DMS153 treated with DMSO at 0.1 percent for 48 hours (cell line): ENCODE measurements around the gene STK24.

Experiments used
- DNase-seq: peaks from one replicate; lab custom pipeline; 2025; ENCODE audit not compliant: unreplicated experiment; lab: John Stamatoyannopoulos, UW

The STK24 gene

DNA sequence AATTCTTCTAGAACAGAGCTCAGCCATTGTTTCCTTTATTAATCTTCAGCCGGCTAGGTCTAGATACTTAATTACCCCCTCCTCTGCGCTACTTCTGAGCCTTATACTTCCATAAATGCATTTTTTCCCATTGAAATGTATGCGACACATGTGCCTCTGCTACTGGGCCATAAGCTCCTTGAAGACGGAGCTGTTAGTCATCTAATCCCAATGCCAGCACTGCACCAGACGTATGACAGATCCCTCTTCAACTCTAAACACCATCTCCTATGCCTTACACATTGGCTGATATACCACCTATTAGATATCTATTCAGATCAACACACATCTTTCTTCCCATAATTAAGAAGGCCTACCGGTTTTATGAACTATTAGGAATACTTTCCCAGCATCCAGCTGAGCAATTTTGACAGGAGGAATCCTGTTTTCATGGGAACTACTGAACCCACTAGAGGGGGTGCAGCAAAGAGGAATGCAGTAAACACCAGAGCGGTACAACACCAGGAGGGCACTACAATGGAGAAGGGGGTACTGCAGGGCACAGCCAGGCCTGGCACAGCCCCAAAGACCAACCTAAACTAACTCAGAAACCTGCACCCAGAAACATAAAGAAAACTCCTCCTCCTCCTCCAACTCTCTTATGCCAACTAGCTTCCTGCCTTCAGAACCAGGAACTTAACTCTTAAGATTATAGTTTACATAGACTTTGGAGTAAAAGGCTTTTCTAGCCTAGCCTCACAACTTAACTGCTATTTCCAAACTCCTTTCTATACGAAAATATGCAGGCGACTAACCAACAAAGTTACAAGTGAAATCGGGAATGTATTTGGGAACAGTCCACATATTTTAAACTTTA lies 18.7 kb downstream of the STK24 start:
- no peak for DNase-seq

DNA sequence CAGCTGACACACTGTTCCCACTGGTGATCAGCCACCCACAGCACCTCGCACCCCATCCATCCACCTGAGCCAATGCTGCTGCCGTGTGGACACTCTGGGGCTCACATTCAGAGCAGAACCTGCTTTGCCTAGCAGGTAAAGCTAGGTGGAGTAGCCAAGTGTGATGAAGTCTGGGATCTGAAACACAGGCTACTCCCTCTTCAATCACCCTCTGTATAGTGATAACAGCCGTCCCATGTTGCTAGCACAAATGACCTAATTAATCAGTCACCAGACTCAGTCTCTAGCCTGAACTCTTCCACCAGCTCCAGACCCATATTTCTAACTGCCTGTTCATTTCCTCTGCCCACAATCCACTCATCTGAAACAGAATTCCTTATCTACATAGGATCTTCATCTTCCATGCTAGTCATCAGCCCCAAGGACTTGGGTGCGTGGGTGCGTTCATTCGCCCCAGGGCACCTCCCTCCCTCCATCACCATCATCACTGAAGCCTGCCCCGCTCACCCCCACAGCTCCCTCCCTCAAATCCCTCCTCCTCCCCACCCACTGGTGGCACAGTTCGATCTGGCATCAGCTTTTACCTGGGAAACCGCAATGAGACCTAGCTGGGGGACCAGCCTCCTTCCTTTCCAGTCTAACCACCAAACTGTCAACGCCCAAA lies 19.8 kb downstream of the STK24 start:
- DNase-seq, result no peak

DNA sequence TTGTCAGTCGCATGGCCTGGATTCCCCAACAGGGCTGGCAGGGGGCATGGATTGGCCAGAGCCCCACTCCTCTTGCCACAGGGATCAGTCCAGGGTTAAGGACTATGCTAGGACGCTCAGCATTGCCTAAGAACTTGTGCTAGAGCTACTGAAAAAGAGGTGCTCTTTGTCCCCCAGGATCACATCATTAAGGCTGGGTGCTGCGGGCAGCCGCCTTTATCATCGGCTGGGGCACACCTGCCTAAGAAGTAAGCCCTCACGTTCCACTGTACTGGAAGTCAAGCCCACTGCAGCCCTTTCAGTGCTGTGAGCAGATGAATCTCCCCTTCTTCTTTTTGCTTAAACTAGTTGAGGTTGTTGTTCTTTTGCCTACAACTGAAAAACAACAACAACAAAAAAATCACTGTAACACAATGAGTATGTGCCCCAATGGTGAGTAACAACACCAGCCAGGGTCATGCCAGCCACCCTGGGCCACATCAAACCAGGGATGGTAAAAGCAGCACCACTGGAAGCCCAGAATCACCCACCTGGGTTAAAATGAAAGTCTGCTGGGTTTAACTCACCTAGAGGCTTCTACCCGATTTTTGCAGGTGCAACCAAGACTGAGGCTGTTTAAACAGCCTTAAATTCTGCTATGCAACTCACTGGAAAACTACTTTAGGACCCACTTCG lies 20.6 kb downstream of the STK24 start:
- no peak for DNase-seq

GRCh38 chr13:98549728-98550317 lies 27.1 kb downstream of the STK24 start:
- no peak for DNase-seq

DNA sequence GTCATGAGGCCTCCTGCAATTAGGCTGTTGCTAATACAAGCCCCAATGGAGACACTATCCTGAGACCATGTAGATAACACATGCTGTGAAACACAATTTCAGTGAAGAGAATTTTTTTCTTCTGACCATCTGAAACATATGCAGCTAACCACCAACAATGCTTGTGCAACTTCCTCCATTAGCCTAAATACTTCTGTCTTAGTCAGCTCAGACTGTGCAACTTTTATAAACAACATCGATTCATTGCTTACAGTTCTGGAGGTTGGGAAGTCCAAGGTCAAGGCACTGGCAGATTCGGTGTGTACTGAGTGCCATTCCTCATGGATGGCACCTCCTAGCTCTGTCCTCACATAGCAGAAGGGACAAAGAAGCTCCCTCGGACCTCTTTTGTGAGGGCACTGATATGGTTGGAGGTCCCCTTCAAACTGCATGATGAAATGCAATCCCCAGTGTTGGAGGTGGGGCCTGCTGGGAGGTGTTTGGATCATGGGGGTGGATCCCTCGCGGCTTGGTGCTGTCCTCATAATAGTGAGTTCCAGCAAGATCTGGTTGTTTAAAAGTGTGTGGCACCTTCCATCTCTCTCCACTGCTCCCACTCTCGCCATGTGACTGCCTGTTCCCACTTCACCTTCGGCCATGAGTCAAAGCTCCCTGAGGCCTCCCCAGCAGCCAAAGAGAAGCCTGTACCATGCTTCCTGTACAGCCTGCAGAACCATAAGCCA lies 27.7 kb downstream of the STK24 start:
- DNase-seq, result no peak

- no peak for DNase-seq
These were observed 28.7 kb downstream of the STK24 start for GRCh38 chr13:98548230-98548629.

DNA sequence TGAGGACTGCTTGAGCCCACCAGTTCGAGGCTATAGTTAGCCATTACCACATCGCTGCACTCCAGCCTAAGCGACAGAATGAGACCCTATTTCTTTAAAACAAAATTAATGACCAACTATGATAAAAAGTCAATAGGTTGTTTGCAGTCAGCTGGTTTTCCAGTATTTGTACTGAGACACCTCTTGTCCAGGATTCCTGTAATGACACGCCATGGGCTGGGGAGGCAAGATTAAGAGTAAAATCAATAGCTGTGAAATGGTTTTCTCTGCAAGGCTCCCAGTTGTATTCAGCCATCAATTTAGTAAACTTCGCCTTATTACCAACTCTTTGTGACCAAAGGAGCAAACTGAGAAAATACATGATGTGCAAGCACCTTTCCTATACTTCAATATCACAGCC lies 29.5 kb downstream of the STK24 start:
- no peak for DNase-seq

DNA sequence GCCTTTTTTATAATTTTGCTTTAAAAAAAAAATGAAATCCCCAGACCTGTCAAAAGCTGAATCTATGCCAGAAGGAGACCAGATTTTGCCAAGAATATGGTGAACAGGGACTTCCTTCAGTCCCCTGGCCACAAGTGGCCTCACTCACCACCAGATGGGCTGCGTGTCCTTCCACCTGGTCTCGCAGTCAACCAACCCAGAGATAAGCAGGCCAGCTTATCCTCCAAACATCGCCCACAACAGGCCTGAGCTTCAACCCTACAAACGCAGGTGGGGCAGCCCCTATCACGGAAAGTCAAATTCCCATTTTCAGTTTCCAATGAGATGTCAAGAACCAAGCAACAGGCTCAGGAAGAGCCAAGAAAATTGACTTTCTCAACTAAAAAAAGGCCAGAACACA lies 30.5 kb downstream of the STK24 start:
- DNase-seq, result no peak

DNA sequence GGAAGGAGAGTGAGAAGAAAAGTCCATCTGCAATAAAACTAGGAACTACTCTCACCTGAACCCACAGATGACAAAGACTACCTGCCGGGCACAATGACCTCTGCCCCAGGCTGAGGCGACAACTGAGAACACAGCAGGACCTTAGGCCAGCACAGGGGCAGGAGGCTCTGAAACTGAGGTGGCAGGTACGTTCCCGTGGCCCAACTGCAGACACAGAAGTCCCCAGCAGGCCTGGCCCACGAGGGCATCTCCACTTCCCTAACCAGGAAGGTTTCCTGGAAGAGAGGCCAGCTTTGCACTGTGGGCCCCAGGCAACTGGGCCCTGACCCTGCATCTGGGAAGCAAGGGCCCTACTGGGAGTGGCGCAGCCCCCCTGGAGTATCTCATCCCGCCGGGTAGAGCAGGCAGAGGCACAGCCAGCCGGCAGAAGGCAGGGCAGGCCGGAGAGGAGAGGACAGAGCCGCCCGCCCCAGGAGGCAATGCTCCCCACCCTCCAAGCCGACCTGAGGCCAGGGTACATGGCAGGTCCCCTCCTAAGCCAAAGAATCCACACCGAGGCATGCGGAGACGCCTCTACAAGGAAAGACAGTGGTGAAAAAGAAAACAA lies 32.7 kb downstream of the STK24 start:
- no peak for DNase-seq

DNA sequence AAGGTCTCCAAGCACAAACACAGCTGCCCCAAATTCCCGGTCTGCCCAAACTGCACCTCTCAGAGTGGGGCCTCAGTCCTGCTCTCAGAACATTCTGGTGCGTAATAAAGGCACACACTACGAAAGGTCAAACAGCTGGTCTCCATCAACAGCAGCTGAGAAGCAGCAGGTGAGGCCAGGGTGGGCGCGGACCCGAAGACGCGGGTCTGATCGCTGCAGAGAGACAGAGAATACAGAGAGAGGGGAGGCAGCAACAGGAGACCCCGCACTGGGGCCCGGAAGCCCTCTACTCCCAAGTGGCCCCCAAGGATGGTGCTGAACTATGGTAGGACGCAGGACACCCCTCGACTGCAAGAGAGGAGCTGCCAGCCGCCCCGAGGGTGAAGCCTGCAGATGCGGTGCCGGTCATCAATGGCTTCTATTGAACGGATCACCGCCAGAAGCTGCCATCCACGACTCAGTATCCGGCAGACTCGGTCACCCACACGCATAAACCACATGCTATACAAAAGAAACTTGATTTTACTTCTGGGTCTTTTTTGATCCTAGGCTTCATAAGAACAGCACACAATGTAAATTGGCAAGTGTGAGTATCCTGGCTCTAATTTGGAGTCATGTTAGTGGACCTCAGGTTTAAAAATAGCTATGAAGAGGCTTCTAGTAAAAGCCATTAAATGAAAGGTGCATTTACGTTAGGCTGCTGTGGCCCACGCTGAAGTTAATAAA lies 33.4 kb downstream of the STK24 start:
- DNase-seq, result no peak

GRCh38 chr13:98542568-98543377 lies 34.1 kb downstream of the STK24 start:
- DNase-seq, result no peak

DNA sequence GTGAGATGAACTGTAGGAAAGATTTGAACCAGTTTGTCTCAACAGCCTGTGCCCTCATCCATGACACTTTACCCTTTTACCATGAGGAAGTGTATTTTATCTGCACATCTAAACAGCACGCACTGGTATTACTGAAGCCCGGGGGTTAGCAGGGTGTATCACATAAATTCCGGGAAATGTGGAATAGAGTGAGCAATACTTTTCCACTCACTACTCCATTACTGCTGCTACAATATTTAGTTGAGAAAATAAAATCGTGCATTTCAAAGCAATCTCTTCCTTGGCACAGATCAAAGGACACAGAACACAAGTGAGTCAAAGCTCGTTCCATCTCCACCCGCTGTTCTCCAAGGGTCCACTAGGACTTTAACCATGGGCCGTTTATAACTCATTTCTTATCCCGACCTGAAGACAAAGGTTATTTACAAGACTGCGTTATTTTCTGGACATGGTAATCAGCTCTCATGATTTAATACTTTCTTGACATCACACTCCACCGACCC lies 35.2 kb downstream of the STK24 start:
- DNase-seq, result no peak

DNA sequence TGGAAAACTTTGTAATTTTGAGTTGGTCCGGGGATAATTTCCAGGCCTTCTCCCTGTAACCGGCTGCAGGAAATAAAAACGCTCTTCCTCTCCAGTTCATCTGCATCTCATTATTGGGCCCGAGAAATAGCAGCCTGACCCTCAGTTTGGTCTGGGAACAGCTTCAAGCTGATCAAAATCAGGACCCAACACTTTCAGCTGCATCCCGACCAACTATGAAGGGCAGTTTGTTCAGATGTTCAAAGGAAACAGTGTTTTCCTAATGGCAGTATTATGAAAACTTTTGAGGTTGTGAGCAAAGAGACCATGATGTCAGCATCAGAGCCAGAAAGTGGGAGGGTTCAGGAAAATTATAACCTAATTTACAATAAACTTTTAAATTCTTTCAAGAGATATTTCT lies 35.7 kb downstream of the STK24 start:
- no peak for DNase-seq

- no peak for DNase-seq
These were observed 36.4 kb downstream of the STK24 start for GRCh38 chr13:98540476-98540875.

DNA sequence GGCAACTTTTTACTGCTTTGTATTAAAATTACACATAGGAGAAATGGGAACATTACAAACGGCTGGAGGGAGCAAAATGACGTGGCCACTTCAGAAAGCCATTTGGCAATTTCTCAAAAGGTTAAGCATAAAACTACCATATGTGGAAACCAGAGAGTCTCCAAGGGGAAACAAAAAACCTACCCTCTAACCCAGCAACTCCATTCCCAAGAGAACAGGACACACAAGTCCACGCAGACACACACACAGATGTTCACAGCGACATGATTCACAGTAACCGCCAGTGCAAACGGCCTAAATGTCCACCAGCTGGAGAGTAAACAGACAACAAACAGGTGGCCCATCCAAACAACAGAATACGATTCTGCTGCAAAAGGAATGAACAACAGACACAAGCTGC lies 37.2 kb downstream of the STK24 start:
- DNase-seq, result no peak

- no peak for DNase-seq
These were observed 38.0 kb downstream of the STK24 start for GRCh38 chr13:98538876-98539275.

GRCh38 chr13:98537740-98538139 lies 39.2 kb downstream of the STK24 start:
- no peak for DNase-seq

DNA sequence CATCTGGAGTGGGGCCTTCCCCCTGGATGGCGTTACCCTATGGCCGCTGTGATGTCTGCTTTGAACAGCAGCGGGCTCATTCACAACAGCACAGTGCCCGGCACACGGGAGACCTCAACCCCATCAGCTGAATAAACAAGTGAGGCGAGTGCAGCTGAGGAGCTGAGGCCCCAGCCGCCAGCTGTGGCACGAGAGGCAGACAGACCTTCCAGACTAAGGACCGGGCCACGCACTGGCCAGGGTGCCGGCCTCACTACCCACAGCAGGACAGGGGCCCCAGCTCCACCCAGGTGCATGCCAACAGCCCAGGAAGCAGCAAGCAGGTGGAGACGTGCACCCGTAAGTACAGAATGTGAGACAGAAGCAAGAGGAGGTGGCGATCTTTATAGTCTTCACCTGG lies 39.6 kb downstream of the STK24 start:
- no peak for DNase-seq

DNA sequence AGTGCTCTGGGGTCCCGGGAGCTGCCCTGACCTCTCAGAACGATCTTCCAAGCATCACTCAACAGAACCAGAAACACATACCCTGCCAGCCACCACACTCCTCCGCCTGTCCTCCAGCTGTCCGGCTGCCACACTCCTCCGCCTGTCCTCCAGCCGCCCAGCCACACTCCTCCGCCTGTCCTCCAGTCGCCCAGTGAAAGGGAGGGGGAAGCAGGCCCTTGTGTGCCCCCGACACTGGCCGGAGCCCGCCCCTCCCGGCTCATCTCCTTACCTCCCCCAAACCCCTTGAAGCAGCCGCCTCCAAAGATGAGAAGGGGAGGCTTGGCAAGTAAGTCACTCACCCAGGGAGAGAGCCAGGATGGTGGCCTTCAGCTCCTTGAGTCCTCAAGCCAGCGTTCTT lies 40.2 kb downstream of the STK24 start:
- no peak for DNase-seq
